Lower leg skin (tissue), 3 donors: ENCODE measurements around the gene SLC5A5.

Experiments
- CTCF ChIP-seq, 3 donors: fragments of 450-650 bp; IDR thresholded peaks; one replicate each; pipeline ENCODE4 v1.5.1; 2016; ENCODE audit warnings: antibody characterized with exemption in 3 of 3, mild to moderate bottlenecking in 3 of 3, moderate library complexity in 2 of 3
- POLR2A ChIP-seq, 2 donors: fragments of 450-650 bp; IDR thresholded peaks; one replicate each; pipeline ENCODE4 v1.6.1; 2016 to 2017; ENCODE audit warnings: antibody characterized with exemption in 2 of 2, mild to moderate bottlenecking in 1 of 2, moderate library complexity in 1 of 2

DNA sequence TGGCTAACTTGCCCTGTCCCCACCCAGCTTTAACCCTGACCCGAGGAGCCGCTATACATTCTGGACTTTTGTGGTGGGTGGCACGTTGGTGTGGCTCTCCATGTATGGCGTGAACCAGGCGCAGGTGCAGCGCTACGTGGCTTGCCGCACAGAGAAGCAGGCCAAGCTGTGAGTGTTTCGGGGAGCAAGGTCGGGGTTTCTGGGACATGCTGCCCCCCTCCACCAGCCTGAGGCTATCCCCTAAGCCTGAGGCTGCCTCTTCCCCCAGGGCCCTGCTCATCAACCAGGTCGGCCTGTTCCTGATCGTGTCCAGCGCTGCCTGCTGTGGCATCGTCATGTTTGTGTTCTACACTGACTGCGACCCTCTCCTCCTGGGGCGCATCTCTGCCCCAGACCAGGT lies 6.0 kb downstream of the SLC5A5 start:
- no peak for TF ChIP-seq CTCF (IDR thresholded peaks at IDR 0.05)
- TF ChIP-seq POLR2A (IDR thresholded peaks at IDR 0.05) = no peak
